Prostate gland (tissue), 2 donors: ENCODE data around the gene CDRT4. TPM values are rescaled to one million over a fixed set of nuclear protein-coding genes. Genes with fewer than 3 reads are reported as not detected.

Source experiments
- DNase-seq: peaks from one replicate; pipeline ENCODE4 v3.0.0-alpha.2; 2019; ENCODE audit warnings: low spot score
- H3K27ac ChIP-seq, 2 donors: fragments of 200-600 bp; sonication (generic); 2 replicates each; pipeline ENCODE4 v1.5.1; 2017 to 2019
- H3K27me3 ChIP-seq: fragments of 200-600 bp; sonication (generic); replicated peaks from 2 replicates; pipeline ENCODE4 v1.5.1; 2019; ENCODE audit not compliant: insufficient read depth
- H3K36me3 ChIP-seq, 2 donors: fragments of 200-600 bp; sonication (generic); 1 replicate in 1 of 2; 2 replicates in 1 of 2; pipeline versions ENCODE4 v1.5.1 to v1.8.1; 2017 to 2019
- H3K4me1 ChIP-seq: fragments of 200-600 bp; sonication (generic); replicated peaks from 2 replicates; pipeline ENCODE4 v1.5.1; 2019
- H3K4me3 ChIP-seq, 2 donors: fragments of 200-600 bp; sonication (generic); 2 replicates each; pipeline ENCODE4 v1.5.1; 2017 to 2019
- H3K9me3 ChIP-seq: fragments of 200-600 bp; sonication (generic); 2 replicates; pipeline ENCODE4 v1.5.1; 2017
- POLR2A ChIP-seq: fragments of 450-650 bp; IDR thresholded peaks from one replicate; pipeline ENCODE4 v1.6.1; 2016; ENCODE audit warnings: antibody characterized with exemption, mild to moderate bottlenecking
- POLR2AphosphoS5 ChIP-seq: sonication (generic); formaldehyde crosslinking; IDR thresholded peaks from one replicate; pipeline ENCODE4 v1.6.1; 2017; ENCODE audit warnings: antibody characterized with exemption
- WGBS: methylation state at CpG from one replicate; pipeline ENCODE4 v1.1.5; 2018; 5-methylcytosine and 5-hydroxymethylcytosine counted together
- intact Hi-C: fragments of 100-400 bp; cut with DNase I; formaldehyde crosslinking; loops from one replicate; pipeline ENCODE4 v1.14.2; 2022
- total RNA-seq, 2 donors: library from RNA; depleted of rRNA; stranded (reverse); fragments of >200 nt; gene quantifications; one replicate each; pipeline ENCODE4 v1.1.0, GENCODE V29; 2016
- TF ChIP-seq, protein P1 (sequence below), 4 experiments: fragments of 200-600 bp in 2 of 4; fragments of 450-650 bp in 2 of 4; sonication (generic) in 2 of 4; IDR thresholded peaks; 1 replicate in 3 of 4; 2 replicates in 1 of 4; pipeline ENCODE4 v1.5.1; 2016 to 2019; ENCODE audit warnings: antibody characterized with exemption in 4 of 4, mild to moderate bottlenecking in 2 of 4, moderate library complexity in 2 of 4

The CDRT4 gene
- total RNA-seq, 2 donors from 2014 or later = 8.5 to 13.0 TPM

DNA sequence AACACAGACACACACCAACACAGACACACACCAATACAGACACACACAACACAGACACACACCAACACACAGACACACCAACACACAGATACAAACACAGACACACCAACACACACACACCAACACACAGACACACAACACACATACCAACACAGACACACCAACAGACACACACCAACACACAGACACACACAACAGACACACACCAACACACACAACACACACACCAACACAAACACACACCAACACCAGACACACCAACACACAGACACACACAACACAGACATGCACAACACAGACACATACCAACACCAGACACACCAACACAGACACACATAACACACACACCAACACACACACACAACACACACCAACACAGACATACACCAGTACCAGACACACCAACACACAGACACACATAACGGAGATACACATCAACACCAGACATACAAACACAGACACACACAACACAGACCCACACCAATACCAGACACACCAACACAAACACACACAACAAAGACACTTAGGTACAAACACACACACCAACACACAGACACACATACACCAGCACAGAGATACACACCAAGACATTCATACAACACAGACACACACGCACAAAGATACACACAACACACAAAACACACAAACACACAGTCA lies 2.2 kb downstream of the CDRT4 start:
- intact Hi-C loops = loop anchor here (2.0 kb wide), 1 partner anchor 206 kb away; no protein-coding TSS in a partner anchor
- DNase-seq = no peak
- Histone ChIP-seq H3K27me3 (no peaks in the 10 kb centered on the region), H3K36me3 (no peaks in the 10 kb centered on the region), H3K27ac (no peak overlapping the region), H3K9me3 (no peaks in the 10 kb centered on the region), H3K4me1 (no peaks in the 10 kb centered on the region), H3K4me3 (no peak overlapping the region)
- no peak for TF ChIP-seq POLR2A
- 98% methylated on average over 2 of the region's 2 CpGs for WGBS

DNA sequence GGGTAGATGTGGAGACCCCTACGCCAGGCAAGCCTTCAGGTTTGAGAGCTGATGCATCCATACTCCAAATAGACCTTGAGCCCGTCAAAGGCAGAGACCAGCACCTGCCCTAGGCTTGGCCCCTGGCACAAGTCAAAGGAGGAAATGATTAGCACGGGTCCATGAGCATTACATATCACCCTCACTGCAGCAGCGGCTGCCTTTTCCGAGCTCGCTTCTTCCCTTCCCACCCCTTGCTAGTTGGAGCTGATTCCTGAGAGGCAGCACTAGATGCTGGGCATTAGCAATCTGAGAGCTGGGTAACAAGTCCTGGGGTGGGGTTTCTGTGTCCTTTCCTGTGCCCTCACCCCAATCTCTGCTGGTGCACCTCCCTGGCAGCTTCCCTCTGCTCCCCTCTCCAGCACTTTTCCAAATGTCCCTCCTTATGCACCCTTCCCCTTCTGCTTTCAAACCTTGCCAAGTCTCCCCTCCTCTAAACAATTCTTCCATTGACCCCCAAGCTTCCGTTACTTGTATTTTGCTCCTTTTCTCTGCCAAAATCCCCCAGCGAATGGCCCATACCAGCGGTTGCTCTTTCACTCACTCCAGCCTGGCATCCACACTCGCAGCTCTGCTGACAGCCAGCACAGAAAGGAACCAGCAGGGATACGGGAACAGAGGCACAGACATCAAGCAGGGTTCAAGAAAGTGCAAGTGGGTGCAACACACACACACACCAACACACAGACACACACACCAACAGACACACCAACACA lies 3.0 kb downstream of the CDRT4 start:
- H3K27ac ChIP-seq = no peak overlapping the region
- H3K27me3 ChIP-seq = no peaks in the 10 kb centered on the region
- no peaks in the 10 kb centered on the region for H3K36me3 ChIP-seq
- H3K9me3 ChIP-seq = no peaks in the 10 kb centered on the region
- no peak for DNase-seq
- 42% methylated on average over 11 of the region's 11 CpGs for WGBS
- H3K4me1 ChIP-seq = no peaks in the 10 kb centered on the region
- no peak for TF ChIP-seq POLR2A
- TF ChIP-seq, protein P1, sequence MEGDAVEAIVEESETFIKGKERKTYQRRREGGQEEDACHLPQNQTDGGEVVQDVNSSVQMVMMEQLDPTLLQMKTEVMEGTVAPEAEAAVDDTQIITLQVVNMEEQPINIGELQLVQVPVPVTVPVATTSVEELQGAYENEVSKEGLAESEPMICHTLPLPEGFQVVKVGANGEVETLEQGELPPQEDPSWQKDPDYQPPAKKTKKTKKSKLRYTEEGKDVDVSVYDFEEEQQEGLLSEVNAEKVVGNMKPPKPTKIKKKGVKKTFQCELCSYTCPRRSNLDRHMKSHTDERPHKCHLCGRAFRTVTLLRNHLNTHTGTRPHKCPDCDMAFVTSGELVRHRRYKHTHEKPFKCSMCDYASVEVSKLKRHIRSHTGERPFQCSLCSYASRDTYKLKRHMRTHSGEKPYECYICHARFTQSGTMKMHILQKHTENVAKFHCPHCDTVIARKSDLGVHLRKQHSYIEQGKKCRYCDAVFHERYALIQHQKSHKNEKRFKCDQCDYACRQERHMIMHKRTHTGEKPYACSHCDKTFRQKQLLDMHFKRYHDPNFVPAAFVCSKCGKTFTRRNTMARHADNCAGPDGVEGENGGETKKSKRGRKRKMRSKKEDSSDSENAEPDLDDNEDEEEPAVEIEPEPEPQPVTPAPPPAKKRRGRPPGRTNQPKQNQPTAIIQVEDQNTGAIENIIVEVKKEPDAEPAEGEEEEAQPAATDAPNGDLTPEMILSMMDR (IDR thresholded peaks at IDR 0.05) = no peak
- TF ChIP-seq POLR2AphosphoS5 = no peak
- H3K4me3 ChIP-seq = no peak overlapping the region
- intact Hi-C loops = loop anchor here (2.0 kb wide), 1 partner anchor 206 kb away; no protein-coding TSS in a partner anchor

DNA sequence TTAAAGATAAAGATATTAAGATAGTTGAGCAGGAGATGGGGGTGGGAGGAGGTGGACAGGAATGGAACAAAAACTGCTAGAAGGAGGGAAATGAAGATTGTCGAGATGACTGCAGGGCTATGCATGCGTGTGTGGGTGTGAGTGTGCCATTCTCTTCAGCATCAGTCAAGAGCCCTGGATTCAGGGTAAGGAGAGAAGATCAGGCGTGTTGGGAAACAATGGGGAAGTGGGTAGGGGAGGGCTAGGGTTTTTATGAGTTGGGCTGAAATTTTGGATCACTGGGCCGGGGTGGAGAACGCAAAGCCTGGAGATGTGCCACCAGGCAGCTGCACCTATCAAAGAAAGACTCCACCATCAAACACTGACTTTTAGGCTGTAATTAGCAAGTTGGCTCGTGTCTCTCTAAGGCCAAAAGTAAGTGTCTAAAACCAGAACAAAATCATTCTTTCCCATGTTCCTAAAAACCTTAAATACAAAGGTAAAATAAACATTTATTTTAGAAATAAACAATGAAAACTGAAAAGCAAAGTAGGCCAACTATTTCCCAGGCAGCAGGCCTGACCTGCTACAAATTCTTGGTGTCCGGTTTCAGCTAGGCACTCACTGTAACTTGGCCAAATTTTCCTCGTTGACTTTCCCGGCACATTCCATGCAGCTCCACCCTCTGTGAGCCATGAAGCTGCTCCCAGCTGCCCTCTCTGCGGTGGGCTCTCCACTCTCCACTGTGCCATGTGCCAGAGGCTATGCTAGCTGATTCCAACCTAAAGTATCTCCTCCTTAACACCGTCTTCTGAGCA lies 4.2 kb downstream of the CDRT4 start:
- DNase-seq = no peak
- H3K4me3 ChIP-seq = no peak overlapping the region
- H3K9me3 ChIP-seq = no peaks in the 10 kb centered on the region
- intact Hi-C loops = loop anchor here (2.0 kb wide), 1 partner anchor 40 kb away; no protein-coding TSS in a partner anchor
- H3K4me1 ChIP-seq = no peaks in the 10 kb centered on the region
- TF ChIP-seq, protein P1 (IDR thresholded peaks at IDR 0.05) = no peak
- TF ChIP-seq POLR2AphosphoS5 (no peak), POLR2A (no peak)
- peak overlapping the region in 1 of 2 donors; percentile 23 for H3K27ac ChIP-seq
- WGBS = 11% methylated on average over 11 of the region's 11 CpGs
- no peaks in the 10 kb centered on the region for H3K27me3 ChIP-seq
- H3K36me3 ChIP-seq = no peaks in the 10 kb centered on the region

DNA sequence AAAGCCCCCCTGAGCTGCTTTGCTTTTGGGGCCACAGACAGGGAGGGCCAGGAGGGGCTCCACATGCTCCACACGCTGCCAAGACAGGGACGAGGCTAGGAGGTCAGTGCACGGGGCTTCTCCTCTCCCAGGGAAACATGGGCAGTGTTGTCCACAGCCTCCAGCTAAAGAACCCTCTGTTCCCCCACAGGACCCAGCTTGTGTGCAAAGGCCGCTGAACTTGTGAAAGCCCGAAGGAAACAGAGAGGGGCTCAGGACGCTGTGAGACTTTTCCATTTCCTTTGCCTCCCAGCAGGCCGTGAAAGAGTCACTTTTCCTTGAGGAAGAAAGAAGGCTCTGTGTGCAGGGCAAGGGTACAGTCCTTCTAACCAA lies 9.7 kb downstream of the CDRT4 start:
- intact Hi-C loops = loop anchor here (1.0 to 10.0 kb wide), 3 partner anchors 43 to 197 kb away; no protein-coding TSS in a partner anchor
- no peak for TF ChIP-seq POLR2AphosphoS5
- TF ChIP-seq, protein P1 (IDR thresholded peaks at IDR 0.05) = no peak
- no peak for TF ChIP-seq POLR2A
- no peaks in the 10 kb centered on the region for H3K27me3 ChIP-seq
- no peaks in the 10 kb centered on the region for H3K9me3 ChIP-seq
- no peaks in the 10 kb centered on the region for H3K36me3 ChIP-seq
- peak overlapping the region; percentile 42 to 47 for H3K27ac ChIP-seq
- peaks cover 5% of the 10 kb centered on the region for H3K4me1 ChIP-seq
- 30% methylated on average over 7 of the region's 7 CpGs for WGBS
- H3K4me3 ChIP-seq = no peak overlapping the region
- no peak for DNase-seq
